Activated CD8-positive, alpha-beta memory T cell treated with anti-CD3 and anti-CD28 coated beads, Interleukin-2, amount 50 U/mL, for 24 hours (primary cell): ENCODE measurements around the gene CCNH.

Experiments used
- DNase-seq: peaks from one replicate; pipeline ENCODE4 v3.0.0-alpha.2; 2020; ENCODE audit errors: extremely low read depth

The CCNH gene

DNA sequence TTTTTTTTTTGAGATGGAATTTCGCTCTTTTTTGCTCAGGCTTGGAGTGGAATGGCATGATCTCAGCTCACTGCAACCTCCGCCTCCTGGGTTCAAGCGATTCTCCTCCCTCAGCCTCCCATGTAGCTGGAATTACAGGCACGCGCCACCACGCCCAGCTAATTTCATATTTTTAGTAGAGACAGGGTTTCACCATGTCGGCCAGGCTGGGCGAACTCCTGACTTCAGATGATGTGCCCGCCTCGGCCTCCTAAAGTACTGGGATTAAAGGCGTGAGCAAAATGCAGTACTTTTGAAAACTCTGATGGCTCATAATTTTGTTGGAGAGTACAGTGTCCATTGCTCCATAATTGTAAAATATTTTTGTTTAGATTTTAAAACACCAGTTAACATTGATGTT lies 52.6 kb downstream of the CCNH start:
- DNase-seq, result no peak

DNA sequence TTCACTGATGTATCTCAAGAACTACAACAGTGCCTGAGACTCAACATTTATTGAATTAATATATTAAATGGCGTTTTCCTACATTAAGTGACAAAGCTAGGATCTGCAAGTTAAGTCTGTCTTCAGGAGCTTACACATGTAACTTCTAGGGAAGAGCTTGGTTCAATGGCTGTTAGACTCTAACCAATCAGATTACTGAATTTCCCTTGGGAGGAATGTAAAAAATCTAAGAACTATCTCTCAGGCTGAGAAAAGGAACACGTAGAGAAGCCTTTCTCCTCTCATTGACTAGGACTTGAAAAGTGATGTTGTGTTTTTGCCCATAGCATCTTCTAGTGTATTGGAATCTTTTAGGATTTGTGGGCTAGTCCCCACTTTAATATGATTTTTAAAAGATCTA lies 53.6 kb downstream of the CCNH start:
- no peak for DNase-seq

DNA sequence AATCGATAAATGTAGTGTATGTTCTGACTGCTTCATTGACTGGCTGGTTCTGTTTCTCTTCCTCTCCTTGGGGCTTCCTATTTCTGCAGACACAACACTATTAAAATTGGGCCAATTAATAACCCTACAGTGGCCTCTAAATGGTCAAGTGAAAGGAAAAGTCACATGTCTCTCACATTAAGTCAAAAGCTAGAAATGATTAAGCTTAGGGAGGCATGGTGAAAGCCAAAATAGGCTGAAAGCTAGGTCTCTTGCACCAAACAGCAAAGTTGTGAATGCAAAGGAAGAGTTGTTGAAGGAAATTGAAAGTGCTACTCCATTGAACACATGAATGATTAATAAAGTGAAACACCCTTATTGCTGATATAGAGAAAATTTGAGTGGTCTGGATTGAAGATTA lies 58.2 kb downstream of the CCNH start:
- DNase-seq, result no peak

DNA sequence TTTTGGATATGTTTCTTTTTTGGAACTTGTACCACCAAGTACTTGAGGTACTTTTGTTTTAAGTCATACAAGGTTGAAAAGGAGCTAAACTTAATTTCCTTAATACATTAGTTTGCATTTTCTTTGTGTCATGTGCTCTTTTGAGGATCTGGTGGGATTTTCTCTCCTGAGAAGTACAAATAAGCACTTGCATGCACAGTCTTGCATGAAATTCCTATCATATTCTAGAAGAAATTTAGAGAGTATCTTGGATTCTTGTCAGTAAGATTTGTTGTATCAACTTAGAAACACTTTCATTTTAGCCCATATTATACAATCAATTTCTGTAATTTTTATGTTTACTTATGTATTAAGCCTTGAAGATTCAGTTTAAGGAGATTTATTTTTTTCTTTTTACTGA lies 64.9 kb downstream of the CCNH start:
- DNase-seq, result no peak

DNA sequence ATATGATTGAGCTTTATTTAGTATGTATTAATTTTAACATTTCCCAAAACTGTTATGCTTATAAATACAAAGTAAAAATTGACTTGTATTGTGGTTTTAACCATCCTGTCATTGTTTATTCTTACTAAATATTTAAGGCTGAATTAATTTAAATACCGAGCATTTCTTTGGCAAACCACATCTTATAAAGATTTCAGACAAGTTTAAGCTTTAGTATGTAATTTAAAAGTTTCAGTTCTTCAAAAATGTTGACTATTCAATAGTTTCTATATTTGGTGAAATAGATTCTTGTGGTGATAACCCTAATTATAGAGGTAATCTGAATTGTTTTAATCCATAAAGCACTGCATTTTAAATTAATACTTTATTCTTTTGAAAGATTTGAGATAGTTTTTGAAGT lies 65.5 kb downstream of the CCNH start:
- no peak for DNase-seq
